CD4-positive, alpha-beta T cell treated with Interferon gamma for 1 hour (primary cell): ENCODE data around the gene SNX13.
"Not testable (repeated sequence)": the region's sequence is repeated elsewhere in the genome, so short reads cannot be mapped to it uniquely, and the experiment has no call there.

ENCODE experiments used
- DNase-seq: peaks from one replicate; pipeline ENCODE4 v3.0.0-alpha.2; 2020

Gene SNX13

DNA sequence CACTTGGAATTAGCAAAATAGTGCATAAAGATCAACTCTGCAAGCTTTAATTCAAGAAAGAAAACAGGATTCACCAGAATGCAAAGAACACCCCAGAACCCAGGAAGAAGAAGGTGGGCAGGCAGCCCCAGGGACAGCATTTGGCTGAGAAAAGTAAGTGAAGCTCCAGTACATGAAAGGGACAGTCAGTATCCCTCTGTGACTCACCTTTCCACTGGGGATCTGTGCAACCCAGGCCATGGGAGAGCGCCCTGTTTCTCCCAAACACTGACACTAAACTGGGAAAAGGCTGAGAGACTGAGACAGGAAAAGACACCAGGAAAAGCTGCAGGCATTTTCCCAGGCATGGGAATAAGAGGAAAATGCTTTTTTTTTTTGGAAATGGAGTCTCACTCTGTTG is 28.2 kb downstream of the SNX13 start:
- no peak for DNase-seq

DNA sequence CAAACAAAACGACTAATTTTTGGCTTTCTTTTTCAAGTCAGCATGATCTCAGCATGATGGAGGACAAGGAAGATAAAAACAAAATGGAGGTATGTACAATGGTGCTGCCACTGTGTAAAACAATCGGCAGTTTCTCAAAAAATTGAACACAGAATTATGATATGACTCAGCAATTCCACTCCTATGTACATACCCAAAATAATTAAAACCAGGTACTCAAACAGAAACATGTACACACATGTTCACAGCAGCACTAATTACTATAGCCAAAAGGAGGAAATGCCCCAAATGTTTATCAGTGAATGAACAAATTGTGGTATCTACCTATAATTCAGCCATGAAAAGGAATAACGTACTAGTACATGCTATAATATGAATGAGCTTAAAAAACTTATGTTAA is 29.9 kb downstream of the SNX13 start:
- DNase-seq: no peak

DNA sequence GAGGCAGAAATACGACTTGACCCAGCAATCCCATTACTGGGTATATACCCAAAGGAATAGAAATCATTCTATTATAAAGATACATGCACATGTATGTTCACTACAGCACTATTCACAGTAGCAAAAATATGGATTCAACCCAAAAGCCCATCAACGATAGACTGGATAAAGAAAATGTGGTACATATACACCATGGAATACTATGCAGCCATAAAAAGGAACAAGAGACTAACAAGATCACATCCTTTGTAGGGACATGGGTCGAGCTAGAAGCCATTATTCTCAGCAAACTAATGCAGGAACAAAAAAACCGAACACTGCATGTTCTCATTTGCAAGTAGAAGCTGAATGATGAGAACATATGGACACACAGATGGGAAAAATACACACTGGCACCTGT is 31.0 kb downstream of the SNX13 start:
- not testable (repeated sequence) for DNase-seq

DNA sequence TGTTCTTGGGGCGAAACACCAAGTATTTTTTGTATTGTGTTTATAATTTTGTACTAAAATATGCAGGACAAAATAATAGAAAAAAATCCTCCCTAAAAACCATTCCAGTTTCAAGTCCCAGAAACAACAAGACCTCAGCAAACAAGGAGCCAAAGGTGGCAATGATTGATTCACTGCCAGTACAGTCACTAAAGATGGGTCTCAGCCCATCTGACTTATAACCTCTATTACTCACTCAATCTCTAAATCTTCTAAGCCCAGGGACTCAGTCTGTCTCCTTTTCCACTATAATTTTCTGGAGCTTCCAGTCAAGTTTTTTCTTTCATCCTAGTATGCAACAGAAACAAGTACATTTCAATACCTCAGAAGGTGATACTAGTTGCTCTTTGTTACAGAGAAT is 33.3 kb downstream of the SNX13 start:
- DNase-seq: no peak

DNA sequence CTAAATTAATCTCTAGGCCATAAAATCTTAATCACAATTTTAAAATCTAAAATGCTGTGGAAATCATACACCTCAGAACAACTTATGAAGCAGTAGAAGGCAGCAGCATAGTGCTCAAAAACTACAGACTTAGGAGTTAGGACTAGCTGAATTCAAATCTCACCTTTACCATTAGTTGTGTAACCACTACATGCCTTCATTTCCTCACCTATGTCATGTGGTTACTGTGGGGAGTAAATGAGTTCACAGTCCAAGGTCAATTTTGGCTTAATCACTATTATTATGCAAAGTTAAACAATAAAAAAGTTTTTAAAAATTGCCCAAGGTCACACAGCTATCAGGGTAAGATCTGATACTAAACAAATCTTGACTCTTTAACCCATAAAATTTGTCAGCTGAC is 37.0 kb downstream of the SNX13 start:
- no peak for DNase-seq

DNA sequence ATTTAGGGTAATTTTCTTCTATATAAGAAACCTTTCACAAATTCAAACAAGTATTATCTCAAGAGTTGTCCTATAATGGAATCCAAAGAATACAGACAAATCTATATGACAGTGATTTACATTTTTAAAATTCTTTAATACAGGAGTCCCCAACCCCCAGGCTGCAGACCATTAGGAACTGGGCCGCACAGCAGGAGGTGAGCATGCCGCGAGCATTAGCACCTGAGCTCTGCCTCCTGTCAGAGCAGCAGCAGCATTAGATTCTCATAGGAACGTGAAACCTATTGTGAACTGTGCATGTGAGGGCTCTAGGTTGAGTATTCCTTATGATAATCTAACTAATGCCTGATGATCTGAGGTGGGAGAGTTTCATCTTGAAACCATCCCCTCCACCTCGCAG is 37.7 kb downstream of the SNX13 start:
- no peak for DNase-seq

DNA sequence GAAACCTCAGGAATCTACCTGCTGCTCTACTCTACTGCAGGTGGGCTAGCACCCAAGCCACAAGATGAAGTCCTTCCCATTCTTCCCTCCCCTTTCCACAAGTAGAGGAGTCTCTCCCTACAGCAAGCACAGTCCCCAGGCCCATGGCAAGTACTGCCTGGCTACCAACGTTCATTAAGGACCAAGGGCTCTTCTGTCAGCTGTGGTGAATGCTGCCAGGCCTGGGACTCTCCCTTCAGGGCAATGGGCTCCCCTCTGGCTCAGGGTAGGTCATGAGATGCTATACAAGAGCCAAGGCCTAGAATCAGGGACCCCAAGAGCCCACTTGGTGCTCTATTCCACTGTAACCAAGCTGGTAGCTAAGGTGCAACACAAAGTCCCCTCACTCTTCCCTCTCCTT is 39.8 kb downstream of the SNX13 start:
- no peak for DNase-seq

DNA sequence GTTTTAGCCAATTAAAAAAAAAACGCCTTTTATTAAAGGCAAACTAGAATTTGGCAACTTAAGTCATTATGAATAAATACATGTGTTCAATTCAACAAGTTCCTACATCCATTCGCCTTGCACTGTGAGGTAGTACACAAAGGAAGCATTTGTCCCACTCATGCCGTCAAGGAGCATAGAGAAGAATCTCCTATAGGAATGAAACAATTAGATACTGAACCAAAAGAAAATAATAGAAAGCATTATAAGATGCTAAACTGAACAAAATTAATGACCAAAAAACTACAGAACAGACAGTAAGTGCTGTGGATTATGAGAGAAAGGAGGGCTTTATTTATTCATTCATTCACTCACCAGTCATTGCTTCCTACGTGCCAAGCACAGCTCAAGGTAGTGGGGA is 42.2 kb downstream of the SNX13 start:
- DNase-seq: no peak

DNA sequence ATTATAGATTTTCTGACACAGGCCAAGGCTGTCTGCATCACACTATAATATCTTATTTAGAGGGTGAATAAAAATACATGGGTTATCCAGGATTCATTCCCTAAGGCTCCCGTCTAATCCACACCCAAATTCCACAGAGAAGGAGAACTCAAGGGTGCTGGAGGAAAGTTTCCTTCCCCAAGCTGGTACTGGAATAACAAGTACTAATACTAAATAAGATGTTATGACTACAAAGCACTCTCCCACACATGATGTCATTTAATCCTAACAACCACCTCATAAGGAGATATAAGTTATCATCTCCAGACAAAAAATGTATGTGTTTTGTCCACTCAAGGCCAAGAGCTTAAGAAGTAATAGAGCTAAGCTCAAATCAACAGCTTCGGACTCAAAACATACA is 53.0 kb downstream of the SNX13 start:
- DNase-seq: no peak

DNA sequence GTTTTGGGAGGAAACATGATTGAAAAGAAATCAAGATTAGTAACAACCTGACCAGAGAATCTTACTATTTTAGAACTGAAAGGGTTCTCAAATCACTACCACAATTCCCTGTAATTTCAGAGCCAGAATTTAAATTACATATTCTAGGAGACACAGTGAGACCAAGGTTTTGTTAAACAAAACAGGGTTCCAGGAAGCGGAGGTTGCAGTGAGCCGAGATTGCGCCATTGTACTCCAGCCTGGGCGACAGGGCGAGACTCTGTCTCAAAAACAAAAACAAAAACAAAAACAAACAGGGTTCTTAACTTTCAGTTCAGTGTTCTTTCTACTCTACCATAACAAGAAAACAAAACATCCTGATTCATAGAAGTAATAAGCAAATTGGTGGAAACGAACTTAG is 57.6 kb downstream of the SNX13 start:
- DNase-seq: no peak

DNA sequence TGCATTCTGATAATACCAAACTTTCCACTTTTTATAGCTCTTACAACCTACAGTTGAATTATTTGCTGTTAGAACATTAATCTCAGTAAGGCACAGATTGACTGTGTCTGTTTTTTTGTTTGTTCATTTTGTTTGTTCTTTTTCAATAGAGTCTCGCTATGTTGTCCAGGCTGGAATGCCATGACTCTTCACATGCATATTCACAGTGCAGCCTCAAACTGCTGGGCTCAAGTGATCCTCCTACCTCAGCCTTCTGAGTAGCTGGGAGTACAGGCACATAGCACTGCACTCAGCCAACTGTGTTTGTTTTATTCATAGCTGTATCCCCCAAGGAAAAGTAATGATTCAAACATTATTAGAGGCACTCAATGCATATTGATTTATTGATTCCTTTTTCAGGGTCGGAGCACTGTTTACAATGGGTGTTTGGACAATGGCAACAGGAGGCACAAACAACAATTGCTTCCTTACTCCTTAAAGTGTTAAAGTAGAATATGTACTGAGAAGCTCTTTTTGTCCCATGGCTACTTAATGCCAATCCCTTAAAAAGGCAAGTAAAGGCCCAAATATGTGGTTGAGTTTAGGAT is 61.1 kb downstream of the SNX13 start:
- no peak for DNase-seq

DNA sequence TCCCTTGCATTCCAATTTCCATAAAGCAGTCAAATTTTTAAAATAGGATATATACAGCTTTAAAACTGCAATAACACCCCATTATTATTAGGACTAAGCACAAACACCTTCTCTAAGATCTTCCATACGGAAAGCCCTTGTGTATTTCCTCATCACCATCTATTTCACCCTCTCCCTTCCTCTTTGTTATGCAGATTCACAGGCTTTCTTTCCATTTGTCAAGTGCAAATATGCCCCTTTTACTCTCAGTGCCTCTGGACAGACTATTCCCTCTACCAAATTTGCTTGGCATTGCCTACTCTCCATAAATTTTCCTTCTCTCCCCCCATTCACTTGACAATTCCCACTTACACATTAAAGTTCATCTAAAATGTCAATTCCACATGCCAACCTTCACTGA is 61.7 kb downstream of the SNX13 start:
- DNase-seq: no peak

DNA sequence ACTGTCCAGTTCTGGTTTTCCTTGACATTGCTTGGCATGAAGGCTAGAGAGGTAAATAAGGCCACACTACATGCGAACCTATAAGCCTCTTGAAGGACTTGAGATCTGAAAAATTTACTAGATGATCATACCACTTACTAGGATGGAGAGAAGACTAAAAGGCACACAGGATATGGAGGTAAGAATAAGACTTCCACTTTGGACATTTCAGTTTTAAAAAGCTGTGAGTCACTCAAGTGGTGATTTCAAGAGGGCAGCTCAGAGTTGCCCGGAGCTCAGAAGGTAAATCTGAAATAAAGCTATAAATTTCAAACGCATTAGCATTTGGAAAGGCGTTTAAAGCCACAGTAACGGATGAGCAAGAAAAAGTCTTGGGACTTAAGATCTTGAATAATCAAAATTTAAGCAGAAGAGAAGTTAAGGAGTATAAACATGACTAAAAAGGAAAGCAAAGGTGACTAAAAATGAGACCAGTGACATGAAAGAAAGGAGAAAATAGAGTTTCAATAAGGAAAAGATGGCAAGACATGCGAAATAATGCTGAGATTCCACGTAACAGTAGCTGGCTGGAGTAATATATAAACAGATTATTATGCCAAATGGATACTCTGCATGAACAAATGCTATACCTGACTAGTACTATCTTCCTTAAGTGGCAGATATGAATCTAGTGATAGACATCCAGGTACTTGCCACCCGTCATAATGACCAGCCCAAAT is 68.3 kb downstream of the SNX13 start:
- DNase-seq: no peak

DNA sequence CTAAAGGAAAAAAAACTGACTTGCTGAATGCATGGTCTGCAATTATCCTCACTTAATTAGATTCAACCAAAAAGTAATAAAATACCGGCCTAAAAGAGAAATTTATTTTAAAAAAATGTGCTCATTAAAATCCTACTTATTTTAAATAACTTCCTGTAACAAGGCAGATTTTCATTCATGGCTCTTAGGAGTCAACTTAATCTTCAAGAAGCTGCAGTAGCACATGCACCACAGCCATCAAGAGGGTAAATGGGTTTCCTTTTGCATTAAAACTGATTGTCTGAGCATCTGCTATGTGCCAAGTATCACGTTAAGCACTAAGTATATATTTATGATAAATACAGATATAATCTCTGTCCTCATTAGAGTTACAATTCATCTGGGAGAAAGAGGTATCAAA is 69.9 kb downstream of the SNX13 start:
- no peak for DNase-seq

DNA sequence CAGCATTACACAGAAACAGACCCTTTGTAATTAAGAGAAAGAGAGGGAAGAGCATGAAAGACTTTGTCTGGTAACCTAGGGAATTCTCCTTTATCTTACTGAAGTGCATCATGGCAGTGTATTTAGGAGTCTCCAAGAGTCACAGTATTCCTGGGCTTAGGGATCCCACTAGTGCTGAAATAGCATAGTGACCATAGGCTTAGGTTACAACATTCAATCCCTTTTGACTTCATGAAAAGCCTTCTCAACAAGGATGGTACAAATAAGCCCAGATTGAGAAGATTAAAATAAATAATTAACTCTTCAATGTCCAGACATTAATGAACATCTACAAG is 76.5 kb downstream of the SNX13 start:
- no peak for DNase-seq

DNA sequence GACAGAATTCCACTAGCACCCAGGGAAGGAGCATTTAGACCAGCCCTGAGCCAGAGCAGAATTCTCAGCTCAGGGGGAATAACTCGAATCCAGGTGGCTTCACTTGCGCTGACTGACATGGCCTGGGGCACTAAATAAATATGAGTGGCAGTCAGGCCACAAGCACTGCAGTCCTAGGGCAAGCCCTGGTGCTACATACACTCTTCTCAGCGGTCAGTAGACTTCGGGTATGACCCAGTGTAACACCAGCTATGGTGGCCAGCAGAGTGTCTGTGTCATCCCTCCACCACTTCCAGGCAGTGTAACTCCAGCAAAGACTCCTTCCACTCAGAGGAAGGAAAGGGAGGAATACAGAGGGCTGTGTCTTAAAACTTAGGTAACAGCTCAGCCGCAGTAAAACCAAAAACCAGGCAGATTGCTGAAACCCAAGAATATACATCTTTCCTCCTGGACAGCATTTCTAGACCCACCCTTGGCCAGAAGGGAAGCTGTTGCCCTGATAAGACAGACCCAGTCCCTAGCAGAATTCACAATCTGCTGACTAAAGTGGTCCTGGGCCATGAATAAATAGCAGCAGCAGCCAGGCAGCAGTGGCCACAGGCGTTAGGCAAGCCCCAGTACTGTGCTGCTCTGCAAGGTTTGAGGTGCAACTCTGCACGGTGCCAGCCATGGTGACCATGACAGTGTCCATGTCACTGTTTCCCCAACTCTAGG is 77.0 kb downstream of the SNX13 start:
- DNase-seq: no peak

DNA sequence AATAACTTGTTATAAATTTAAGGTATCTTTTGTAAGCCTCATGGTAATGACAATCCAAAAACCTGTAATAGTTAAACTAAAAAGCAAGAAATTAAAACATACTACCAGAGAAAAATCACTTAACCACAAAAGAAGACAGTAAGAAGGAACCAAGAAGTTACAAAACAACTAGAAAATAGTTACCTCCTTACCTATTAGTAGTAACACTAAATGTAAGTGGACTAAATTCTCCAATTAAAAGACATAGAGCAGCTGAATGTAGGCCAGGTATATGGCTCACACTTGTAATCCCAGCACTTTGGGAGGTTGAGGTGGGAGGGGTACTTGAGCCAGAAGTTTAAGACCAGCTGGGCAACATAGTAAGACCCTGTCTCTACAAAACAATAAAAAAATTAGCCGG is 84.0 kb downstream of the SNX13 start:
- no peak for DNase-seq

DNA sequence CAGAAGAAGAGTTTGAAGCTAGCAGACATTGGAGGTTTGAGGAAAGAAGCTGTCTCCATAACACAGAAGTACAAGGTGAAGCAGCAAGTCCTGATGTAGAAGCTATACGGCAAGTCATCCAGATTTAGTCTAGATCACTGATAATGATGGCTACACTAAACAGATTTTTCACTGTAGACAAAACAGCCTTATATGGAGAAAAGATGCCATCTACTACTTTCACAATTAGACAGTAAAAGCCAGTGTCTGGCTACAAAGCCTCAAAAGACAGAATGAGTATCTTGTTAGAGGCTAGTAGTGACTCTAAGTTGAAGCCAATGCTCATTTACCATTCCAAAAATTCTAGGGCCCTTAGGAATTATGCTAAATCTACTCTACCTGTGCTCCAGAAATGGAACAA is 85.1 kb downstream of the SNX13 start:
- DNase-seq: no peak

DNA sequence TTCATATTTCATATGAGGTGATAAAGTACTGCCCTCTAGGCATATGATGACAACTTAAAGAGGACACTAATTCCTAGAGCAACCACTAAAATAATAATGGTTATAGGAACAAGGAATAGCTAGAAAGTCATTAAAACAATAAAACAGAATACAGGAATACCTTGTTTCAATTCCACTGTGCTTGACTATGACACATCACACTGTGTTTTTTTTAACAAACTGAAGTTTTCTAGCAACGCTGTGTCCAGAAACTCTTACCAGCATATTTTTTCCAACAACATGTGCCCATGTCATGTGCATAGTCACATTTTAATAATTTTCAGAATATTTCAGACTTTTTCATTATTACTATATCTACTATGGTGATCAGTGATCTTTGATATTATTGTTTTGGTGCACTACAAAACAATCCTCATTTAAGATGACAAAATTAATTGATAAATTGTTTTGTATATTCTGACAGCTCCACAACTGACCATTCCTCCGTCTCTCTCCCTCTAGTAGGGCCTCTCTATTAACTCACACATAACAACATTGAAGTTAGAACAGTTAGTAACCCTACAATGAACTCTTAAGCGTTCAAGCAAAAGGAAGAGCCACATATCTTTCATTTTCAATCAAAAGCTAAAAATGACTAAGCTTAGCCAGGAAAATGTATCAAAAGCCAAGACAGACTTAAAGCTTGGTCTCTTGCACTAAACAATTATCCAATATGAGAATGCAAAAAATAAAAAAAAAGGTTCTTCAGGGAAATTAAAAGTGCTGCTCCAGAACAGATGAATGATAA is 85.8 kb downstream of the SNX13 start:
- DNase-seq: no peak

DNA sequence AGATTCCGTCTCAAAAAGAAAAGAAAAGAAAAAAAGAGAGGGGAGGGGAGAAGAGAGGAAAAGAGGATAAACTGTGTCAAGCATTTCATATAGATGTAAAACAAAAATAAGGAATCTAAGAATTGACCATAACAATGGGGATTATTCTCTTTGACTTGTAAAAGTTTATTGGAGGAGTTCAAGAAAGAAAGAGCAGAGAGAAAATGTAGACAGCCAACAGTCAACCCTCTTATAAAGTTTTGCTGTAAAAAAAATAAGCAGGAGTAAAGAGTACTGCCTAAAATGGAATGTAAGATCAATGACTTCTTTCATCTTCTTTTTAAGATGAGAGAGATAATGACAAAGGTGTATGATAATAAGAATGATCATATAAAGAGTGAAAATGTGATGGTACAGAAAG is 87.9 kb downstream of the SNX13 start:
- no peak for DNase-seq

DNA sequence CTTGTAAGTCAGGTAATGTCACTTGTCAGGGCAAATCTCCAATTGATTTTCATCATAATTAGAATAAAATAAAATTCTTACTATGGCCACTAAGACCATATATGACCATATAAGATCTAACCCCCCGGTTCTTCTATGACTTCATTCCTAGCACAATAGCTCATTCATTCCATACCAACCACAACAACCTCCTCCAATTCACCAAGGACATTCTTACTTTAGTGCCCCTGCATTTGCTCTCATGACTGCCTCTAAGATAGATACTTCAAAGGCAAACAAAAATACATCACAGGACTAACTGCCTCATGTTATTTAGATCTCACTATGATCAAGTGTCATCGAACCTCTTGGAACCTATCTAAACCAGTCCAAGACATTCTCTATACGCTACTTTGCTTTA is 90.8 kb downstream of the SNX13 start:
- no peak for DNase-seq

DNA sequence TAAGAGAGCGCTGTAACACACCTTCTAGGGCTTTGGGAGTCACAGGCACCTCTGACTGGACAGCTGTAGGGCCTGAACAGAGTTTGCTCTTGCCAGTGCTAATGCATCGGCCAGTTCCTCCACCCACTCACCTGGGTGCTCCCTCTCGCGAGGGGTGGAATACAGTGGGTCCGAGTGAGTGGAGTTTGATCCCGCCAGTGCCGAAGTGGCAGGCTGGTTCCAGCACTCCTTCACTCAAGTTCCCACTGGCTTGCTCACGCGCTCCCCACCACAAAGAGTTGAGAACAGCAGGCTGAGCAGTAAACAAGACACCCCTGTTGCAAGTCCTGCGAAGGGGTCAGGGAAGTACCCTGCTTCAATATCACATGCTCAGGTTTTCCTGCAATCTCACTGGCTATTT is 91.8 kb downstream of the SNX13 start:
- no peak for DNase-seq

DNA sequence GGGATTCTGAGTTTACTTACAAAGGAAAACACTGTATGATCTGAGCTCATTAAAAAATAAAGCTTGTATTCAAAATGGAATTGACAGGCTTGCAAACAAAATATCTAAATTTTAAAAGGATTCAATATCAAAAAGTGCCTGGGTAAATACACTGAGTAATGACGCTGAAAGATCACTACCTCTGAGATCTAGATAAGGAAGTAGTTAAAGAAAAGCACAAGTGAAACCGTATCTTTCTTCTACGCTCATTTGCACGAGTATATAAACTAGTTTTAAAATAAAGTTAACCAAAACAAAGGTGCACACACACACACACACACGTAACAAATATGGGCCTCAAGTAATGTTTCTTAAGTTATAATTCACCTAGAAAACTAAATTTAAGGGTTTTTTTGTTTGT is 93.4 kb downstream of the SNX13 start:
- DNase-seq: no peak

DNA sequence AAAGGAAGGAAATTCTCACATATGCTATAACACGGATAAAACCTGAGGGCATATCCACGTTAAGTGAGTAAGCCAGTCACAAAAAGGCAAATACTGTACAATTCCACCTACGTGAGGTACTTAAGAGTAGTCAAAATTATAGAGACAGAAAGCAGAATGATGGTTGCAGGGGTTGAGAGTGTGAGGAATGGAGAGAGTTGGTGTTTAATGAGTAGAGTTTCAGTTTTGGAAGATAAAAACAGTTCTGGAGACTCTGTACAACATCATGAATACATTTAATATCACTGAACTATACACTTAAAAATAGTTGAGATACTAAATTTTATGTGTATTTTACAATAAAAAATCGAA is 95.1 kb downstream of the SNX13 start:
- DNase-seq: no peak
